ENCODE data around the gene SEMA4B. TPM values are rescaled to one million over a fixed set of nuclear protein-coding genes. Genes with fewer than 3 reads are reported as not detected.

SEMA4B gene
- polyA plus RNA-seq, 1 experiment, result 13.5 TPM

- Histone ChIP-seq H3K4me3 (ENCODE audit: low read depth, low read length) (no peak overlapping the region), H3K27ac (ENCODE audit: low read depth, low read length) (no peak overlapping the region), H3K9me3 (ENCODE audit: control insufficient read depth, insufficient read depth, low read length) (peaks cover 5% of the 10 kb centered on the region; the same call in 1 of the 2 replicates), H3K27me3 (ENCODE audit: control insufficient read depth, insufficient read depth, low read length) (no peaks in the 10 kb centered on the region)
- CTCF ChIA-PET, result no interaction called here
- DNase-seq (ENCODE audit: low read depth, low spot score), result no peak
- POLR2A ChIA-PET, result no interaction called here
- TF ChIP-seq CTCF (IDR thresholded peaks at IDR 0.05; ENCODE audit: low read depth, low read length), result no peak
Observed at GRCh38 chr15:90262426-90262825, 61.3 kb downstream of the SEMA4B start.

GRCh38 chr15:90264671-90265070 is 63.5 kb downstream of the SEMA4B start:
- TF ChIP-seq CTCF (IDR thresholded peaks at IDR 0.05; ENCODE audit: low read depth, low read length), result no peak
- no peak for DNase-seq (ENCODE audit: low read depth, low spot score)
- peak overlapping the region; percentile 91 for H3K27ac ChIP-seq (ENCODE audit: low read depth, low read length)
- H3K27me3 ChIP-seq (ENCODE audit: control insufficient read depth, insufficient read depth, low read length), result no peaks in the 10 kb centered on the region
- H3K4me3 ChIP-seq (ENCODE audit: low read depth, low read length), result peak overlapping the region; percentile 94
- CTCF ChIA-PET, result no interaction called here
- POLR2A ChIA-PET, result no interaction called here
- peaks cover 5% of the 10 kb centered on the region; the same call in 1 of the 2 replicates for H3K9me3 ChIP-seq (ENCODE audit: control insufficient read depth, insufficient read depth, low read length)

GRCh38 chr15:90265271-90266060 is 64.3 kb downstream of the SEMA4B start, which contains the start of gene NGRN:
TSS of gene NGRN (plus strand) at chr15:90265672. CDS start at chr15:90265713, 41 bp downstream.
- peak; percentile 53 for DNase-seq (ENCODE audit: low read depth, low spot score)
- peak within 1 kb of the TSS; percentile 91 for H3K27ac ChIP-seq (ENCODE audit: low read depth, low read length)
- peak within 1 kb of the TSS; percentile 94 for H3K4me3 ChIP-seq (ENCODE audit: low read depth, low read length)
- no peak for TF ChIP-seq CTCF (IDR thresholded peaks at IDR 0.05; ENCODE audit: low read depth, low read length)
- ChIA-PET POLR2A (interaction anchor here (0.6 to 0.9 kb wide), 3 partner anchors 28 to 266 kb away, joined by 3 to 6 read pairs (median 6); partner anchors contain the start of genes CIB1 and GDPGP1), CTCF (no interaction called here)
- H3K27me3 ChIP-seq (ENCODE audit: control insufficient read depth, insufficient read depth, low read length), result no peaks in the 10 kb centered on the region
- H3K9me3 ChIP-seq (ENCODE audit: control insufficient read depth, insufficient read depth, low read length), result peaks cover 5% of the 10 kb centered on the region; the same call in 1 of the 2 replicates

GRCh38 chr15:90266061-90266431 is 64.9 kb downstream of the SEMA4B start:
- H3K27me3 ChIP-seq (ENCODE audit: control insufficient read depth, insufficient read depth, low read length), result no peaks in the 10 kb centered on the region
- TF ChIP-seq CTCF (IDR thresholded peaks at IDR 0.05; ENCODE audit: low read depth, low read length), result no peak
- H3K9me3 ChIP-seq (ENCODE audit: control insufficient read depth, insufficient read depth, low read length), result peaks cover 5% of the 10 kb centered on the region; the same call in 1 of the 2 replicates
- no peak for DNase-seq (ENCODE audit: low read depth, low spot score)
- H3K4me3 ChIP-seq (ENCODE audit: low read depth, low read length), result peak overlapping the region; percentile 94
- ChIA-PET POLR2A (interaction anchor here (0.6 to 0.9 kb wide), 3 partner anchors 28 to 265 kb away, joined by 3 to 6 read pairs (median 6); partner anchors contain the start of genes CIB1 and GDPGP1), CTCF (no interaction called here)
- peak overlapping the region; percentile 91 for H3K27ac ChIP-seq (ENCODE audit: low read depth, low read length)

GRCh38 chr15:90266485-90266884 is 65.4 kb downstream of the SEMA4B start:
- Histone ChIP-seq H3K4me3 (ENCODE audit: low read depth, low read length) (peak overlapping the region; percentile 94), H3K9me3 (ENCODE audit: control insufficient read depth, insufficient read depth, low read length) (peaks cover 5% of the 10 kb centered on the region; the same call in 1 of the 2 replicates), H3K27ac (ENCODE audit: low read depth, low read length) (peak overlapping the region; percentile 91), H3K27me3 (ENCODE audit: control insufficient read depth, insufficient read depth, low read length) (no peaks in the 10 kb centered on the region)
- ChIA-PET CTCF (interaction anchor here (0.8 kb wide), 1 partner anchor 173 kb away, joined by 6 read pairs; no protein-coding TSS in a partner anchor), POLR2A (interaction anchor here (0.6 to 0.9 kb wide), 2 partner anchors 29 to 33 kb away, joined by 6 read pairs; partner anchors contain the start of genes CIB1 and GDPGP1)
- DNase-seq (ENCODE audit: low read depth, low spot score), result no peak
- no peak for TF ChIP-seq CTCF (IDR thresholded peaks at IDR 0.05; ENCODE audit: low read depth, low read length)
